Left kidney (tissue), 8 donors: Measurements from ENCODE around the gene DRC7. TPM values are rescaled to one million over a fixed set of nuclear protein-coding genes. Genes with fewer than 3 reads are reported as not detected.

Source experiments
- DNase-seq: peaks from one replicate; pipeline ENCODE4 v3.0.0-alpha.2; 2013
- long read RNA-seq, 8 donors: transcript quantifications; one replicate each; lab custom pipeline, GENCODE V29; 2026
- polyA plus RNA-seq: library from polyadenylated mRNA; unstranded; fragments of 120-200 nt; gene quantifications from one replicate; pipeline ENCODE4 v1.2.1, GENCODE V29; 2013; ENCODE audit not compliant: insufficient read length

Gene DRC7
- polyA plus RNA-seq = 3.4 TPM
- long read RNA-seq, donor 1 = 0 reads
- long read RNA-seq, donor 2 = 0 reads
- long read RNA-seq, donor 3 = 0 reads
- long read RNA-seq, donor 4 = 0 reads
- long read RNA-seq, donor 5, partial matches to known transcripts = 0 of 1 reads
- long read RNA-seq, donor 5, other reads (novel, unspliced or antisense) = 0 of 1 reads
- long read RNA-seq, donor 6 = 0 reads
- long read RNA-seq, donor 7 = 0 reads
- long read RNA-seq, donor 8 = 0 reads

- peak; percentile 71 for DNase-seq
These were observed at the start of gene DRC7 for GRCh38 chr16:57694725-57695679. Gene DRC7 (plus strand): TSS chr16:57694806. CDS start chr16:57697950, 3,144 bp downstream.

- no peak for DNase-seq
These were observed 49.4 kb upstream of the DRC7 start for GRCh38 chr16:57645169-57645568.

GRCh38 chr16:57645691-57646387 is 48.8 kb upstream of the DRC7 start:
- DNase-seq = no peak

GRCh38 chr16:57646388-57647039 is 48.1 kb upstream of the DRC7 start:
- DNase-seq = no peak

- DNase-seq = no peak
These were observed 47.3 kb upstream of the DRC7 start for GRCh38 chr16:57647136-57647875.

GRCh38 chr16:57648125-57648524 is 46.5 kb upstream of the DRC7 start:
- DNase-seq = no peak

GRCh38 chr16:57648581-57649442 is 45.8 kb upstream of the DRC7 start:
- peak; percentile 67 for DNase-seq

GRCh38 chr16:57649443-57649751 is 45.2 kb upstream of the DRC7 start:
- no peak for DNase-seq

GRCh38 chr16:57649846-57650245 is 44.8 kb upstream of the DRC7 start:
- no peak for DNase-seq

GRCh38 chr16:57651344-57652333 is 43.0 kb upstream of the DRC7 start:
- no peak for DNase-seq

GRCh38 chr16:57652695-57653471 is 41.7 kb upstream of the DRC7 start:
- no peak for DNase-seq

- DNase-seq = no peak
These were observed 40.7 kb upstream of the DRC7 start for GRCh38 chr16:57653936-57654335.

- DNase-seq = no peak
These were observed 38.2 kb upstream of the DRC7 start for GRCh38 chr16:57656342-57656955.

- no peak for DNase-seq
These were observed 37.4 kb upstream of the DRC7 start for GRCh38 chr16:57657228-57657627.

GRCh38 chr16:57658130-57658877 is 36.3 kb upstream of the DRC7 start:
- DNase-seq = no peak

- DNase-seq = no peak
These were observed 35.5 kb upstream of the DRC7 start for GRCh38 chr16:57658878-57659674.
